GOT3 (cell line): ENCODE results near the gene B4GALNT4.
"Not testable (repeated sequence)": the region's sequence is repeated elsewhere in the genome, so short reads cannot be mapped to it uniquely, and the experiment has no call there.

Experiments
- DNase-seq: peaks from one replicate; lab custom pipeline; 2025; ENCODE audit warnings: mixed read lengths; lab: John Stamatoyannopoulos, UW

The B4GALNT4 gene

GRCh38 chr11:359181-359714 lies 10.1 kb upstream of the B4GALNT4 start:
- DNase-seq = no peak

GRCh38 chr11:360326-361280 lies 8.7 kb upstream of the B4GALNT4 start:
- no peak for DNase-seq

GRCh38 chr11:362642-363442 lies 6.5 kb upstream of the B4GALNT4 start:
- no peak for DNase-seq

DNA sequence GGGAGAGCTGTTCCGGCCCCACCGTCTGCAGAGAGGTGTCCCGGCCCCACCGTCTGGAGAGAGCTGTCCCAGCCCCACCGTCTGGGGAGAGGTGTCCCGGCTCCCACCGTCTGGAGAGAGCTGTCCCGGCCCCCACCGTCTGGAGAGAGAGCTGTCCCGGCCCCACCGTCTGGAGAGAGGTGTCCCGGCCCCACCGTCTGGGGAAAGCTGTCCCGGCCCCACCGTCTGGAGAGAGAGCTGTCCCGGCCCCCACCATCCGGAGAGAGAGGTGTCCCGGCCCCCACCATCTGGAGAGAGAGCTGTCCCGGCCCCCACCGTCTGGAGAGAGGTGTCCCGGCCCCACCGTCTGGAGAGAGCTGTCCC lies 5.9 kb upstream of the B4GALNT4 start:
- DNase-seq = not testable (repeated sequence)

DNA sequence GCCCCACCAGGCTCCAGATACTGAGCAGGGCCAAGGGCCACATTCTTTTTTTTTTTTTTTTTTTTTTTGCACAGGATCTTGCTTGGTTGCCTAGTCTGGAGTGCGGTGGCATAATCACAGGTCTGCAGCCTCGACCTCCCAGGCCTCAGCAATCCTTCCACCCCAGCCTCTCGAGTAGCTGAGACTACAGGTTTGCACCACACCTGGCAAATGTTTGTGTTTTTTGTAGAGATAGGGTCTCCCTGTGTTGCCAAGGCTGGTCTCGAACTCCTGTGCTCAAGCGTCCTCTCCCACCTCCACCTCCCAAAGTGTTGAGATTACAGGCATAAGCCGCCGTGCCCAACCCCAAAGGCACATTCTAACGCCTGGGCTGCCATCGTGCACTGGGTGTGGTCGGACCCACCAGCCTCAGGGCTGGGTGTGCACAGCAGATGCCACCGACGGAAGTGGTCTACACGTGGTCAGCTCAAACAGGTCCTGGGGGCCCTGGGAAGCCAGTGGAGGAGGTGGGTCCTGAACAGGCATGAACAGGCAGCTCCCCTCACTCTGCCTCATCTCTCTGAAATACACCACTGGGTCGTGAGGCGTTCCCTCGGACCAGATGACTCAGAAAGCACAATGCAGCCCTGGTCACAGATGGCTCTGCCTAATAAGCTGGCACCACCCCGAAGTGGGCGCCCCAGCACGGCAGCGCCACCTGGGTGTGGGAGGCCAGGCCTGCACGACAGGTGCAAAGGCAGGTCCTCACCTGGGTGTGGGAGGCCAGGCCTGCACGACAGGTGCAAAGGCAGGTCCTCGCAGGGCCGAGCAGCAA lies 5.1 kb upstream of the B4GALNT4 start:
- no peak for DNase-seq

- DNase-seq = no peak
Measured at GRCh38 chr11:364991-365725, 4.1 kb upstream of the B4GALNT4 start.

GRCh38 chr11:365831-366230 lies 3.5 kb upstream of the B4GALNT4 start:
- DNase-seq = no peak

- DNase-seq = no peak
Measured at GRCh38 chr11:367956-368413, 1.3 kb upstream of the B4GALNT4 start.

DNA sequence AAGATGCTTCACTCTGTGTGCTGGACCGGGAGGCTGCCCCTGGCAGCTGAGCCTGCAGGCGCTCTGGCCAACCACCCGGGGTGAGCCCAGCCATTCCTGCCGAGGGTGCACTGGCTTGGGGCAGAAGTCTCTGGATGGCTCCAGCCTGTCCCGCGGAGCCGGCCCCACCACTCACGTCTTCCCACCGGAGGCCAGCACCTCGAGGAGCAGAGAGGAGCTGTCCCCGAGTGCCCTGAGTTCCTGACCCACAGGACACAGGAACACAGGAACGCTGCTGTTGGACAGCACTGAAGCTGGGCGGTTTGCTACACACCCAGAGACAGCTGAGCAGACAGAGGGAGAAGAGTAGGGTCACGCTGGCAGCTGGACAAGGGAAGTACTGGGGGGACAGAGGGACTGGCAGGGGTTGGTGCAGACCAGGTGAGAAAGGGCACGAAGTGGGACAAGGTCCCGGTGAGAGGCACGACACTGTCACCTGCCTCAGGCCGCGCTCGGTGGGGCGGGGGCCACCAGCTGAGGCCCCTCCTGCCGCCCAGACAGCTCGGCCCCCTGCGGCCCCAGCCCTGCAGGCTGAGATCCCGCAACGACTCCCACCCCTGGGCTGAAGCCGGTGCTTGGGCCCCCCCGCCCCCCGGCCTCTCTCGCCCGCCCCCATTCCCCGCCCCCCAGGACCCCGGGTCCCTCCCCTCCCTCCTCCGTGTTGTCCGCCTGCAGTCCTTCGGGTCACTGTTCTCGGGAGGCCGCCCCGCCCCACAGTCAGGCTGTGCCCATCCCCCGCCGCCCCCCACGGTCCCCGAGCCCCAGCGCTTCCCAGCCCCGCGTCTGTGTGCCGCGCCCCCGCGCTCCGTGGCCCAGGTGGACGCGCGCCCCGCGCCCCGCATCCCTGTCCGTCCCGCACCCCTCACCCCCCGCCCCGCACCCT lies 624 bp upstream of the B4GALNT4 start:
- DNase-seq = no peak

GRCh38 chr11:370070-370941 lies 1.0 kb downstream of the B4GALNT4 start:
- DNase-seq = no peak

GRCh38 chr11:371051-371450 lies 1.8 kb downstream of the B4GALNT4 start:
- no peak for DNase-seq

GRCh38 chr11:371716-372590 lies 2.7 kb downstream of the B4GALNT4 start:
- DNase-seq = no peak

GRCh38 chr11:372809-373715 lies 3.8 kb downstream of the B4GALNT4 start:
- DNase-seq = no peak

DNA sequence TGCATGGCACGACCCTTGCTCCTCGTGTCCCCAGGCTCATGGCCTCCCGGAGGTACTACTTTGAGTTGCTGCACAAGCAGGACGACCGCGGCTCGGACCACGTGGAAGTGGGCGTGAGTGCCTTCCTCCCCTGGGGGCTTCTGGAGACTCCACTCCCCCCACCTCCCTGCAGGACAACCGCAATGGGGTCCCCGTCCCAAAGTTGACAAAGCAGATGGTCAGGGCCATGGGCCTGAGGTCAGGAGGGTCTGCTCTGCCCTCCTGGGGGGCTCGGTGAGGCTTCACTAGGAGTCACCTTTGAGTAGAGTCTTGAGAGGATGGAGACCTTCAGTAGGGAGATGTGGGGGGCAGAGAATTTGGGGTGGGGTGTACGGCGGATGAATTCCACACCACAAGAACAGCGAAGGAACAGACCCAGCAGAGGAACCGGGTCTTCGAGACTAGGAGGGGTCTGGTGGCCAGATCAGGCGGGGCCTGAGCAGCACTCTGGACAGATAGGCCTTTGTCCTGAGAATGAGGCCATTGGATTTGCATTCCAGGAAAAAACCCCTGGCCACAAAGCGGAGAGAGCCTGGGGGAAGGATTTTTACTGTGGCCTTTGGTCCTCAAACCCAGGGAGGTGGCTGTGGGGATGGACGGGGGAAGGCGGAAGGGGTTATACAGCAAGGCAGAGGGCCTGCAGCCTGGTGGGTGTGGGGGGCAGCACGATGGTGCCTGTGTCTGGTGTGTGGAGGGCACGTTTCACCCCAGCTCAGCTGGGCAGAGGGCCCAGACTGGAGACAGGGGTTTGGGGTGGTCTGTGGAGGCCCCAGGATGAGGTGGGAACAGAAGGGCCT lies 4.6 kb downstream of the B4GALNT4 start:
- DNase-seq = no peak

DNA sequence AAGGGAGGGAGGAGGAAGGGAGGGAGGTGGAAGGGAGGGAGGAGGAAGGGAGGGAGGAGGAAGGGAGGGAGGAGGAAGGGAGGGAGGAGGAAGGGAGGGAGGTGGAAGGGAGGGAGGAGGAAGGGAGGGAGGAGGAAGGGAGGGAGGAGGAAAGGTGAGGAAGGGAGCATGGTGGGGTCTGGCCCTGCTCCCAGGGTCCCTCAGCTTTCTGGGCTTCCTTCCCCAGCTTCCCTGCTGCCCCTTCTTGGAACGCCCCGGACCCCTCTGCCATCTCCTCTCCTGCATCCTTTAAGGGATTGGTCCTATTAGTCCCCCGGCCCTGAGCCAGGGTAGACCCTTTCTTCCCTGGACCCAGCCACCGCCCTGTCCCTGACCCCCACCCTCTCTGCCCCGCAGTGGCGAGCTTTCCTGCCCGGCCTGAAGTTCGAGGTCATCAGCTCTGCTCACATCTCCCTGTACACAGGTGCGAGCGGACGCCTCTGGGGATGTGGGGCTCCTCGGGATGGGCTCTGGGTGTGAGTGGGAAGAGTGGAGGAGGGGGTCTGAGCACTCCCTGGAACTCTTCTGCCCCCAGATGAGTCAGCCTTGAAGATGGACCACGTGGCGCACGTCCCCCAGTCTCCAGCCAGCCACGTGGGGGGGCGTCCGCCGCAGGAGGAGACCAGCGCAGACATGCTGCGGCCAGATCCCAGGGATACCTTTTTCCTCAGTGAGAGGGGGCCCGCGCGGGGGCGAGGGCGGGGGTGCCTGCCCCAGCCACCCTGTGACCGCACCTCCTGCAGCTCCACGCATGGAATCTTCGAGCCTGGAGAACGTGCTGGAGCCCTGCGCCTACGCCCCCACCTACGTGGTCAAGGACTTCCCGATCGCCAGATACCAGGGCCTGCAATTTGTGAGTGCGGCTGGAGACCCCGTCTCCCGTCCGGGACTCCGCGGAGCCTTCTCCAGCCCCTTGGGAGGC lies 6.0 kb downstream of the B4GALNT4 start:
- no peak for DNase-seq
